Right lobe of liver (tissue), 6 donors: ENCODE measurements around the gene PLXNB3. TPM values are rescaled to one million over a fixed set of nuclear protein-coding genes. Genes with fewer than 3 reads are reported as not detected.

Source experiments
- ATAC-seq, 4 donors: fragments of 200-7000 bp; cut with Tn5 transposase; one replicate each; pipeline ENCODE4 v1.9.1; 2020; ENCODE audit warnings: mild to moderate bottlenecking in 4 of 4, moderate library complexity in 4 of 4
- DNase-seq, 3 donors: peaks; one replicate each; pipeline ENCODE4 v3.0.0-alpha.2; 2020
- H3K27ac ChIP-seq, 3 donors: fragments of 200-600 bp; one replicate each; pipeline ENCODE4 v1.8.0; 2022
- H3K27me3 ChIP-seq, 2 donors: fragments of 200-600 bp; one replicate each; pipeline ENCODE4 v1.8.0; 2022
- H3K36me3 ChIP-seq, 4 donors: fragments of 200-600 bp; sonication (generic) in 1 of 4; one replicate each; pipeline versions ENCODE4 v1.5.1 to v1.8.0; 2017 to 2022; ENCODE audit warnings: control low read depth in 1 of 4
- H3K4me1 ChIP-seq, 4 donors: fragments of 200-600 bp; sonication (generic) in 1 of 4; one replicate each; pipeline versions ENCODE4 v1.5.1 to v1.8.0; 2017 to 2022; ENCODE audit warnings: control low read depth in 1 of 4
- H3K4me3 ChIP-seq, 3 donors: fragments of 200-600 bp; one replicate each; pipeline ENCODE4 v1.8.0; 2022
- H3K9me3 ChIP-seq, 4 donors: fragments of 200-600 bp; sonication (generic) in 1 of 4; one replicate each; pipeline versions ENCODE4 v1.5.1 to v1.8.0; 2017 to 2022; ENCODE audit warnings: control low read depth in 1 of 4
- CTCF ChIP-seq, 4 donors: fragments of 200-600 bp in 3 of 4; fragments of 450-650 bp in 1 of 4; IDR thresholded peaks; one replicate each; pipeline versions ENCODE4 v1.5.1 to v1.8.0; 2016 to 2022; ENCODE audit warnings: antibody characterized with exemption in 4 of 4, mild to moderate bottlenecking in 2 of 4
- POLR2A ChIP-seq: fragments of 450-650 bp; IDR thresholded peaks from one replicate; pipeline ENCODE4 v1.6.1; 2017; ENCODE audit warnings: antibody characterized with exemption, mild to moderate bottlenecking
- WGBS: methylation state at CpG from one replicate; pipeline ENCODE4 v1.1.6; 2018; ENCODE audit warnings: low coverage, low lambda C conversion rate; ENCODE audit not compliant: insufficient coverage; ENCODE audit errors: missing lambda C conversion rate; 5-methylcytosine and 5-hydroxymethylcytosine counted together
- intact Hi-C, 2 donors: fragments of 100-400 bp; cut with DNase I; formaldehyde crosslinking; loops; one replicate each; pipeline versions ENCODE4 v1.11.2 to v1.14.1; 2022
- total RNA-seq, 6 experiments: library from RNA; depleted of rRNA in 2 of 6; stranded (reverse); fragments of >200 nt in 2 of 6; fragmentation: NEBNext Ultra II Directional in 3 of 6; extraction: Animal tissue kit (Norgen Biotek cat#: 25700) in 3 of 6; gene quantifications; one replicate each; pipeline versions ENCODE4 v1.1.0 to v1.2.4, GENCODE V29; 2016 to 2023
- donor health status: DM: no; HTN: yes; CAD: no.
- donor health status: DM: no; HTN: no; CAD: no.
- donor health status: DM: no; HTN: no; CAD: no.
- donor health status: DM: no; HTN: yes; CAD: no.
- donor health status: DM: no; HTN: yes; CAD: no.

PLXNB3 gene
- total RNA-seq, 6 experiments from 2014 or later = 0.55 to 1.7 (median 0.94) TPM

GRCh38 chrX:153803211-153804099, 39.4 kb downstream of the PLXNB3 start:
- no peak for ATAC-seq
- WGBS = 96% methylated on average over 22 of the region's 87 CpGs
- H3K27ac ChIP-seq = no peak overlapping the region
- TF ChIP-seq CTCF (IDR thresholded peaks at IDR 0.05) (no peak), POLR2A (no peak)
- no peak for DNase-seq
- intact Hi-C loops = no loop called here
- H3K27me3 ChIP-seq = no peaks in the 10 kb centered on the region
- no peak overlapping the region for H3K4me3 ChIP-seq
- no peaks in the 10 kb centered on the region for H3K36me3 ChIP-seq
- H3K4me1 ChIP-seq = no peaks in the 10 kb centered on the region
- no peaks in the 10 kb centered on the region for H3K9me3 ChIP-seq

- intact Hi-C loops = no loop called here
- H3K27me3 ChIP-seq = no peaks in the 10 kb centered on the region
- no peaks in the 10 kb centered on the region for H3K4me1 ChIP-seq
- DNase-seq (no peak), ATAC-seq (no peak)
- H3K9me3 ChIP-seq = no peaks in the 10 kb centered on the region
- no CpG with 5 or more reads among the region's 34 CpGs for WGBS
- no peak overlapping the region for H3K27ac ChIP-seq
- H3K4me3 ChIP-seq = no peak overlapping the region
- TF ChIP-seq POLR2A = no peak
- TF ChIP-seq CTCF (IDR thresholded peaks at IDR 0.05) = no peak
- H3K36me3 ChIP-seq = no peaks in the 10 kb centered on the region
Measured at GRCh38 chrX:153804100-153804595, 40.1 kb downstream of the PLXNB3 start.

DNA sequence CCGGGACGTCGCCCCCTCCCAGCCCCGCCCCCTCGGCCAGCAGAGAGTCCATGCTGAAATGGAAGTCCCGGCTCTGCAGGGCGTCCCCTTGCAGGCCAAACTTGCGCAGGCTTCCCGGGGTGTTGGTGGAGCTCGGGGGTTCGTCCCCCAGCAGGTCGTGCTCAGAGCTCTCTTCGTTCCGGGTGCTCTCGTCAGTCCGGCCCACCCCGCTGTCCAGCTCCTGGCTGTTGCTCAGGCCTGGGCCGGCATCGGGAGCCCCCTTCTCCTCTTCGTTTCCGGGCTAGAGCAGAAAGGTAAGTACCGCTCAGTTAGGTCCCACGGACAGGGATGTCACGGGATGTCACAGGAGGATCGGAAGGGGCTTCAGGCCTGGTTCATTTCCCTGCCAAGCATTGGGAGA, 40.6 kb downstream of the PLXNB3 start:
- no peaks in the 10 kb centered on the region for H3K27me3 ChIP-seq
- intact Hi-C loops = no loop called here
- no peak for DNase-seq
- no peak for TF ChIP-seq CTCF (IDR thresholded peaks at IDR 0.05)
- no peak for TF ChIP-seq POLR2A
- H3K4me3 ChIP-seq = no peak overlapping the region
- ATAC-seq = no peak
- H3K27ac ChIP-seq = no peak overlapping the region
- no peaks in the 10 kb centered on the region for H3K9me3 ChIP-seq
- no peaks in the 10 kb centered on the region for H3K36me3 ChIP-seq
- 87% methylated on average over 3 of the region's 25 CpGs for WGBS
- no peaks in the 10 kb centered on the region for H3K4me1 ChIP-seq

GRCh38 chrX:153805436-153805835, 41.4 kb downstream of the PLXNB3 start:
- Histone ChIP-seq H3K27ac (no peak overlapping the region), H3K4me3 (no peak overlapping the region), H3K36me3 (no peaks in the 10 kb centered on the region), H3K9me3 (no peaks in the 10 kb centered on the region), H3K27me3 (no peaks in the 10 kb centered on the region), H3K4me1 (no peaks in the 10 kb centered on the region)
- TF ChIP-seq CTCF (IDR thresholded peaks at IDR 0.05) (no peak), POLR2A (no peak)
- DNase-seq (no peak), ATAC-seq (no peak)
- WGBS = 52% methylated on average over 4 of the region's 13 CpGs
- intact Hi-C loops = no loop called here
